ENCODE results near the gene NFATC2IP. TPM values are rescaled to one million over a fixed set of nuclear protein-coding genes. Genes with fewer than 3 reads are reported as not detected.

Gene NFATC2IP
- total RNA-seq, 2 experiments from 2014 or later, result 115 to 117 TPM

Other genes starting within 250 kb of the NFATC2IP start
- gene EIF3C, start 239.5 kb upstream of the NFATC2IP start, total RNA-seq, result 100 to 1,000 TPM; 287 to 311 TPM
- 1 to 10 TPM; 2.8 to 4.9 TPM for gene NPIPB9, start 199.2 kb upstream of the NFATC2IP start, total RNA-seq
- 100 to 1,000 TPM; 296 to 304 TPM for gene ATXN2L, start 127.9 kb upstream of the NFATC2IP start, total RNA-seq
- 100 to 1,000 TPM; 117 to 119 TPM for gene TUFM, start 104.6 kb upstream of the NFATC2IP start, total RNA-seq
- 10 to 100 TPM; 78.9 to 81.0 TPM for gene SH2B1, start 87.1 kb upstream of the NFATC2IP start, total RNA-seq
- 1 to 10 TPM; 2.5 to 4.6 TPM for gene ATP2A1, start 72.4 kb upstream of the NFATC2IP start, total RNA-seq
- gene RABEP2, start 25.7 kb upstream of the NFATC2IP start, total RNA-seq, result 10 to 100 TPM; 23.7 to 25.6 TPM
- gene CD19, start 19.0 kb upstream of the NFATC2IP start, total RNA-seq, result under 1 TPM; 0.40 to 0.83 TPM
- 10 to 100 TPM; 28.1 to 30.1 TPM for gene SPNS1, start 23.8 kb downstream of the NFATC2IP start, total RNA-seq
- gene LAT, start 34.1 kb downstream of the NFATC2IP start, total RNA-seq, result 100 to 1,000 TPM; 288 to 297 TPM

Measured in activated naive CD8-positive, alpha-beta T cell treated with anti-CD3 and anti-CD28 coated beads, Interleukin-2, amount 10 ng/mL, durations not matched to agents 7 days and 5 days (primary cell).